HCT116 (cell line): Measurements from ENCODE around the gene RBCK1. TPM values are rescaled to one million over a fixed set of nuclear protein-coding genes. Genes with fewer than 3 reads are reported as not detected.

ENCODE experiments used
- ATAC-seq: fragments of 200-7000 bp; cut with Tn5 transposase; 2 replicates; pipeline ENCODE4 v1.9.1; 2020; ENCODE audit warnings: mild to moderate bottlenecking, moderate library complexity
- BruUV-seq: library from RNA; stranded (reverse); fragments of 400-500 nt; replicated peaks from 2 replicates; lab custom pipeline; 2021; lab: Mats Ljungman, UMichigan
- CTCF ChIA-PET: fragments of 300-600 bp; sonication (Branson Sonifier 250); formaldehyde crosslinking; loops from one replicate; lab custom pipeline; 2021; ENCODE audit warnings: antibody characterized with exemption; lab: Charles Lee
- POLR2A ChIA-PET: fragments of 300-600, 350-600 bp; sonication (Branson Sonifier 250); formaldehyde crosslinking; loops from one replicate; lab custom pipeline; 2021; ENCODE audit warnings: antibody characterized with exemption; lab: Charles Lee
- RAD21 ChIA-PET, 2 experiments: fragments of 300-600 bp; sonication (Branson Sonifier 250); formaldehyde crosslinking; loops; one replicate each; lab custom pipeline; 2023; ENCODE audit warnings: low total read pairs in 2 of 2; ENCODE audit not compliant: uncharacterized antibody in 2 of 2, unreplicated experiment in 2 of 2, low non-redundant PET in 1 of 2; lab: Charles Lee
- DNase-seq: peaks from one replicate; pipeline ENCODE4 v3.0.0-alpha.2; 2010; ENCODE audit warnings: low read depth, low spot score
- H2AFZ ChIP-seq: fragments of 200-600 bp; shearing (Covaris generic), sonication (generic); 2 replicates; pipeline ENCODE4 v1.6.1; 2017; ENCODE audit warnings: low read depth, mixed run types, mixed read lengths, antibody characterized with exemption, low read length; ENCODE audit not compliant: poor library complexity, severe bottlenecking
- H3K27ac ChIP-seq: 2 replicates; pipeline ENCODE4 v1.5.1; 2012; ENCODE audit warnings: low read depth, low read length
- H3K27me3 ChIP-seq: fragments of 200-600 bp; sonication (generic); 2 replicates; pipeline ENCODE4 v1.6.1; 2016; ENCODE audit warnings: mixed run types, low read length, mixed read lengths; ENCODE audit not compliant: insufficient read depth
- H3K36me3 ChIP-seq, 2 experiments: fragments of 200-500 bp in 1 of 2; fragments of 200-600 bp in 1 of 2; sonication (Bioruptor generic) in 1 of 2; sonication (generic) in 1 of 2; 2 replicates each; pipeline versions ENCODE4 v1.5.1 to v1.6.1; 2014 to 2016; ENCODE audit warnings: low read length in 2 of 2, inconsistent platforms in 1 of 2, mixed read lengths in 1 of 2, mixed run types in 1 of 2; ENCODE audit not compliant: insufficient read depth in 2 of 2, control insufficient read depth in 1 of 2
- H3K4me1 ChIP-seq, 2 experiments: fragments of 200-600 bp in 1 of 2; sonication (generic) in 1 of 2; 2 replicates each; pipeline versions ENCODE4 v1.5.1 to v1.6.1; 2012 to 2017; ENCODE audit warnings: low read length in 2 of 2, inconsistent platforms in 1 of 2, mild to moderate bottlenecking in 1 of 2, mixed read lengths in 1 of 2, mixed run types in 1 of 2, moderate library complexity in 1 of 2; ENCODE audit not compliant: insufficient read depth in 2 of 2, control insufficient read depth in 1 of 2
- H3K4me2 ChIP-seq: fragments of 200-600 bp; sonication (generic); 2 replicates; pipeline ENCODE4 v1.6.1; 2017; ENCODE audit warnings: mixed run types, low read length, mixed read lengths
- H3K4me3 ChIP-seq, 2 experiments: fragments of 200-600 bp in 1 of 2; sonication (generic) in 1 of 2; replicated peaks in 1 of 2; 2 replicates each; pipeline ENCODE4 v1.5.1; 2011 to 2016; ENCODE audit warnings: low read length in 2 of 2, control low read depth in 1 of 2, low read depth in 1 of 2, mild to moderate bottlenecking in 1 of 2, mixed read lengths in 1 of 2, mixed run types in 1 of 2
- H3K79me2 ChIP-seq: fragments of 200-600 bp; sonication (generic); 2 replicates; pipeline ENCODE4 v1.6.1; 2017; ENCODE audit warnings: mild to moderate bottlenecking, mixed run types, low read length, moderate library complexity, mixed read lengths; ENCODE audit not compliant: insufficient read depth
- H3K9ac ChIP-seq: fragments of 200-600 bp; sonication (generic); 2 replicates; pipeline ENCODE4 v1.6.1; 2016; ENCODE audit warnings: low read length, mixed read lengths
- H3K9me2 ChIP-seq: fragments of 200-600 bp; sonication (generic), shearing (Covaris generic); 2 replicates; pipeline ENCODE4 v1.6.1; 2017; ENCODE audit warnings: mixed run types, mild to moderate bottlenecking, moderate library complexity; ENCODE audit not compliant: insufficient read depth
- H3K9me3 ChIP-seq, 2 experiments: fragments of 200-500 bp in 1 of 2; fragments of 200-600 bp in 1 of 2; sonication (Bioruptor generic) in 1 of 2; sonication (generic) in 1 of 2; 2 replicates each; pipeline ENCODE4 v1.6.1; 2014 to 2017; ENCODE audit warnings: low read length in 2 of 2, mixed read lengths in 2 of 2, inconsistent platforms in 1 of 2, low read depth in 1 of 2, mild to moderate bottlenecking in 1 of 2, mixed run types in 1 of 2, moderate library complexity in 1 of 2; ENCODE audit not compliant: control insufficient read depth in 1 of 2, insufficient read depth in 1 of 2
- H4K20me1 ChIP-seq: fragments of 200-600 bp; sonication (generic), shearing (Covaris generic); 2 replicates; pipeline ENCODE4 v1.6.1; 2017; ENCODE audit warnings: mixed run types, mild to moderate bottlenecking, moderate library complexity; ENCODE audit not compliant: insufficient read depth
- ATF3 ChIP-seq: IDR thresholded peaks from 2 replicates; pipeline ENCODE4 v1.6.1; 2012
- CEBPB ChIP-seq: IDR thresholded peaks from 2 replicates; pipeline ENCODE4 v1.6.1; 2012; ENCODE audit warnings: low read depth
- POLR2A ChIP-seq: IDR thresholded peaks from 2 replicates; pipeline ENCODE4 v1.7.0; 2011; ENCODE audit warnings: borderline replicate concordance; ENCODE audit not compliant: insufficient read depth, insufficient read length; ENCODE audit errors: extremely low read depth
- RAD21 ChIP-seq: IDR thresholded peaks from 2 replicates; pipeline ENCODE4 v1.6.1; 2012; ENCODE audit warnings: low read depth, mild to moderate bottlenecking
- SIN3A ChIP-seq: IDR thresholded peaks from 2 replicates; pipeline ENCODE4 v1.6.1; 2012; ENCODE audit warnings: low read depth
- YY1 ChIP-seq: IDR thresholded peaks from 2 replicates; pipeline ENCODE4 v1.6.1; 2011; ENCODE audit warnings: low read length, low read depth, moderate library complexity, mild to moderate bottlenecking; ENCODE audit not compliant: insufficient replicate concordance; ENCODE audit errors: extremely low read depth
- intact Hi-C: fragments of 100-400 bp; cut with micrococcal nuclease; formaldehyde crosslinking; loops from 2 replicates; pipeline ENCODE4 v1.10.0; 2022
- total RNA-seq: library from RNA; stranded (reverse); gene quantifications from one replicate; pipeline ENCODE4 v1.2.1, GENCODE V29; 2021; ENCODE audit not compliant: unreplicated experiment
- TF ChIP-seq, protein P1 (sequence below): IDR thresholded peaks from 2 replicates; pipeline ENCODE4 v1.6.1; 2012

The RBCK1 gene
- total RNA-seq, 1 experiment from 2014 or later = 180 TPM

GRCh38 chr20:461254-462198 lies 53.4 kb downstream of the RBCK1 start:
- peak overlapping the region; percentile 85 for H3K9ac ChIP-seq
- H3K9me3 ChIP-seq = no peaks in the 10 kb centered on the region
- H3K4me3 ChIP-seq = peak overlapping the region; percentile 81 to 82
- RAD21 ChIA-PET = no interaction called here
- CTCF ChIA-PET = no interaction called here
- 0 out of 4 replicates have a peak, but pooled peaks cover 0 to 2% of the 10 kb centered on the region in 2 experiments for H3K36me3 ChIP-seq
- peak overlapping the region; percentile 75 for H3K4me2 ChIP-seq
- BruUV-seq = no TSS peak
- peaks cover 8% of the 10 kb centered on the region; the same call in 1 of the 2 replicates for H4K20me1 ChIP-seq
- H3K27ac ChIP-seq = peak overlapping the region; percentile 74
- H2AFZ ChIP-seq = no peak overlapping the region
- intact Hi-C loops = no loop called here
- peaks cover 7 to 15% of the 10 kb centered on the region in 2 experiments; a peak in 3 of 4 replicates for H3K4me1 ChIP-seq
- ATAC-seq = peak; percentile 54
- TF ChIP-seq CEBPB (no peak), YY1 (no peak), RAD21 (no peak), ATF3 (no peak), SIN3A (no peak), POLR2A (no peak)
- TF ChIP-seq, protein P1, sequence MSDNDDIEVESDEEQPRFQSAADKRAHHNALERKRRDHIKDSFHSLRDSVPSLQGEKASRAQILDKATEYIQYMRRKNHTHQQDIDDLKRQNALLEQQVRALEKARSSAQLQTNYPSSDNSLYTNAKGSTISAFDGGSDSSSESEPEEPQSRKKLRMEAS = no peak
- POLR2A ChIA-PET = no interaction called here
- DNase-seq = no peak
- H3K27me3 ChIP-seq = no peaks in the 10 kb centered on the region
- H3K79me2 ChIP-seq = peaks cover 54% of the 10 kb centered on the region
- no peaks in the 10 kb centered on the region for H3K9me2 ChIP-seq
